Esophagus muscularis mucosa (tissue), 4 donors: ENCODE data around the gene ANAPC15. TPM values are rescaled to one million over a fixed set of nuclear protein-coding genes. Genes with fewer than 3 reads are reported as not detected.
A peak's percentile ranks its signal among the peaks of the same experiment; 100 is the strongest.

Experiments used
- DNase-seq: peaks from one replicate; pipeline ENCODE4 v3.0.0-alpha.2; 2017; ENCODE audit errors: extremely low spot score
- H3K27ac ChIP-seq, 4 donors: fragments of 200-600 bp; sonication (generic); replicated peaks in 1 of 4; 1 replicate in 3 of 4; 2 replicates in 1 of 4; pipeline ENCODE4 v1.5.1; 2016 to 2019; ENCODE audit warnings: mild to moderate bottlenecking in 1 of 4
- H3K27me3 ChIP-seq, 4 donors: fragments of 200-600 bp; sonication (generic); one replicate each; pipeline versions ENCODE4 v1.5.1 to v1.6.0; 2016 to 2019
- H3K36me3 ChIP-seq, 4 donors: fragments of 200-600 bp; sonication (generic); one replicate each; pipeline ENCODE4 v1.5.1; 2016 to 2019
- H3K4me1 ChIP-seq, 4 donors: fragments of 200-600 bp; sonication (generic); one replicate each; pipeline ENCODE4 v1.5.1; 2016 to 2019
- H3K4me3 ChIP-seq, 4 donors: fragments of 200-600 bp; sonication (generic); 1 replicate in 2 of 4; 2 replicates in 2 of 4; pipeline ENCODE4 v1.5.1; 2016 to 2019; ENCODE audit warnings: mild to moderate bottlenecking in 4 of 4, moderate library complexity in 1 of 4
- H3K9me3 ChIP-seq, 4 donors: fragments of 200-600 bp; sonication (generic); 1 replicate in 3 of 4; 2 replicates in 1 of 4; pipeline ENCODE4 v1.5.1; 2016 to 2019
- EP300 ChIP-seq: sonication (generic); formaldehyde crosslinking; IDR thresholded peaks from one replicate; pipeline ENCODE4 v1.6.1; 2017; ENCODE audit warnings: antibody characterized with exemption
- POLR2A ChIP-seq: fragments of 450-650 bp; IDR thresholded peaks from one replicate; pipeline ENCODE4 v1.6.1; 2017; ENCODE audit warnings: antibody characterized with exemption, moderate library complexity, mild to moderate bottlenecking, low read depth
- POLR2AphosphoS5 ChIP-seq, 2 donors: sonication (generic); formaldehyde crosslinking; IDR thresholded peaks; one replicate each; pipeline ENCODE4 v1.6.1; 2017; ENCODE audit warnings: antibody characterized with exemption in 2 of 2
- WGBS: methylation state at CpG from one replicate; pipeline ENCODE4 v1.1.5; 2018; 5-methylcytosine and 5-hydroxymethylcytosine counted together
- intact Hi-C: fragments of 100-400 bp; cut with DNase I; formaldehyde crosslinking; loops from one replicate; pipeline ENCODE4 v1.15.1; 2023
- total RNA-seq, 4 donors: library from RNA; depleted of rRNA; stranded (reverse); fragments of >200 nt; gene quantifications; one replicate each; pipeline versions ENCODE4 v1.1.0 to v1.2.1, GENCODE V29; 2016
- TF ChIP-seq, protein P1 (sequence below), 3 experiments: fragments of 200-600 bp in 2 of 3; fragments of 450-650 bp in 1 of 3; sonication (generic) in 2 of 3; IDR thresholded peaks; one replicate each; pipeline ENCODE4 v1.5.1; 2017 to 2019; ENCODE audit warnings: antibody characterized with exemption in 3 of 3, mild to moderate bottlenecking in 2 of 3, moderate library complexity in 1 of 3

Gene ANAPC15
- total RNA-seq, 4 donors from 2014 or later, result 43.5 to 58.1 (median 48.1) TPM

GRCh38 chr11:72084965-72085364 lies 27.5 kb downstream of the ANAPC15 start:
- no peaks in the 10 kb centered on the region for H3K9me3 ChIP-seq
- TF ChIP-seq POLR2A (no peak), POLR2AphosphoS5 (IDR thresholded peaks at IDR 0.05) (no peak), EP300 (no peak)
- TF ChIP-seq, protein P1, sequence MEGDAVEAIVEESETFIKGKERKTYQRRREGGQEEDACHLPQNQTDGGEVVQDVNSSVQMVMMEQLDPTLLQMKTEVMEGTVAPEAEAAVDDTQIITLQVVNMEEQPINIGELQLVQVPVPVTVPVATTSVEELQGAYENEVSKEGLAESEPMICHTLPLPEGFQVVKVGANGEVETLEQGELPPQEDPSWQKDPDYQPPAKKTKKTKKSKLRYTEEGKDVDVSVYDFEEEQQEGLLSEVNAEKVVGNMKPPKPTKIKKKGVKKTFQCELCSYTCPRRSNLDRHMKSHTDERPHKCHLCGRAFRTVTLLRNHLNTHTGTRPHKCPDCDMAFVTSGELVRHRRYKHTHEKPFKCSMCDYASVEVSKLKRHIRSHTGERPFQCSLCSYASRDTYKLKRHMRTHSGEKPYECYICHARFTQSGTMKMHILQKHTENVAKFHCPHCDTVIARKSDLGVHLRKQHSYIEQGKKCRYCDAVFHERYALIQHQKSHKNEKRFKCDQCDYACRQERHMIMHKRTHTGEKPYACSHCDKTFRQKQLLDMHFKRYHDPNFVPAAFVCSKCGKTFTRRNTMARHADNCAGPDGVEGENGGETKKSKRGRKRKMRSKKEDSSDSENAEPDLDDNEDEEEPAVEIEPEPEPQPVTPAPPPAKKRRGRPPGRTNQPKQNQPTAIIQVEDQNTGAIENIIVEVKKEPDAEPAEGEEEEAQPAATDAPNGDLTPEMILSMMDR (IDR thresholded peaks at IDR 0.05), result no peak
- WGBS, result 90% methylated on average over 1 of the region's 1 CpG
- no peak overlapping the region for H3K27ac ChIP-seq
- H3K36me3 ChIP-seq, result peaks cover 0 to 30% (median 14%) of the 10 kb centered on the region in 4 donors
- no peak overlapping the region for H3K4me3 ChIP-seq
- no peak for DNase-seq
- intact Hi-C loops, result no loop called here
- peaks cover 6 to 10% (median 9%) of the 10 kb centered on the region in 4 donors for H3K4me1 ChIP-seq
- H3K27me3 ChIP-seq, result no peaks in the 10 kb centered on the region

- TF ChIP-seq, protein P1 (IDR thresholded peaks at IDR 0.05), result no peak
- no peak for TF ChIP-seq EP300
- TF ChIP-seq POLR2AphosphoS5 (IDR thresholded peaks at IDR 0.05), result no peak
- no peak for TF ChIP-seq POLR2A
- intact Hi-C loops, result no loop called here
These were observed 28.4 kb downstream of the ANAPC15 start for GRCh38 chr11:72084076-72084475.

DNA sequence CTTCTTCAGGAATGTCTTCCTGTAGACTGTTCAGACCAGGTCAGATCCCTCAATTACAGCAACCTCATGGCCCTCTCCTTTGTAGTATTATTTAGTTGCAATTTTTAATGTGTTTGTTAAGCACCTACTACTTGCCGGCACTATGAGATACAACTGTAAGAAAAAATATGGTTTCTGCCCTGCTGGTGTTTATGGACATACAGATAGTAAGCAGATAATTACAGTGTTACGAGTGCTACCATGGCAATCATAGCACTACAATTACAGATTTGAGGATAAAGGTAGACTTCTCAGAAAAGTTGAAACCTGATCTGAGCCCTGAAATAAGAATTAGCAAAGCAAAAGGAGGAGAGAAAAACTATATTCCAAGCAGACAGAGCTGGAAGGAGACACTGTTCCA lies 29.1 kb downstream of the ANAPC15 start:
- Histone ChIP-seq H3K36me3 (peaks cover 0 to 14% (median 5%) of the 10 kb centered on the region in 4 donors), H3K4me1 (peaks cover 19 to 25% (median 24%) of the 10 kb centered on the region in 4 donors), H3K27me3 (no peaks in the 10 kb centered on the region), H3K9me3 (no peaks in the 10 kb centered on the region), H3K27ac (no peak overlapping the region), H3K4me3 (no peak overlapping the region)
- intact Hi-C loops, result no loop called here
- 91% methylated on average over 2 of the region's 2 CpGs for WGBS
- TF ChIP-seq POLR2A (no peak), POLR2AphosphoS5 (IDR thresholded peaks at IDR 0.05) (no peak), EP300 (no peak)
- TF ChIP-seq, protein P1 (IDR thresholded peaks at IDR 0.05), result no peak
- no peak for DNase-seq

More at GRCh38 chr11:72084076-72084475, 28.4 kb downstream of the ANAPC15 start:
- Histone ChIP-seq H3K36me3 (peaks cover 0 to 21% (median 8%) of the 10 kb centered on the region in 4 donors), H3K27me3 (no peaks in the 10 kb centered on the region), H3K4me3 (no peak overlapping the region), H3K9me3 (no peaks in the 10 kb centered on the region), H3K4me1 (peaks cover 13 to 18% (median 18%) of the 10 kb centered on the region in 4 donors), H3K27ac (no peak overlapping the region)
- WGBS, result 87% methylated on average over 4 of the region's 4 CpGs
- no peak for DNase-seq

DNA sequence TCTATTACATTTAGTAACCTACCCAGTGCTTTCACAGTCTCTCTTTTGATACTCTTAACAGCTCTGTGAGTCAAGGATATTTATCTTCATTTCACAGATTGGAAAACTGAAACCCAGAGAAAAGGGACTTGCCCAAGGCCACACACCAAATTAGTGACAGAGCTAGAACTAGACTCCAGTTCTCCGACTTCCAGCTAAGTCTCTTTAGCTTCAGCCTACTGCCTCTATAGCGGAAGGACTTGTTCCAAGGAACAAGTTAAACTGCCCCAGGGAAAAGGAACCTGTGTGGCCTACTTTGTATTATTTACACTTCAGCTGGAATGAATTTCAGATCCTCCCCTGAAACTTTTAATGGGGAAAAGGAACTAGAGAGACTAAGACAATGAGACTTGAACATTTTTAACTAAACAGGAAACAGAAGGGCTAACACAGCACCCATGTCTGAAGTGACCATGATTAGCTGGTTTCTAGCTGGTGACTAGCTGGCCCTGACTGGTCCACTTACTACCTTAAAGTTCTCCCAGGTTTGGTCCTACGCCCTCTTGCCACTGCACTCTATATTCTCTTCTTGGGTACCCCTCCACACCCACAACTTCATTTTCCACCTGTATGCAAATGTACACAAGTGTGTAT lies 30.6 kb downstream of the ANAPC15 start:
- H3K27ac ChIP-seq, result peak overlapping the region; percentile 14 to 95 (median 92)
- peaks cover 0 to 7% (median 0%) of the 10 kb centered on the region in 4 donors for H3K36me3 ChIP-seq
- no peaks in the 10 kb centered on the region for H3K27me3 ChIP-seq
- no peak for TF ChIP-seq EP300
- DNase-seq, result no peak
- peaks cover 19 to 35% (median 29%) of the 10 kb centered on the region in 4 donors for H3K4me1 ChIP-seq
- H3K4me3 ChIP-seq, result no peak overlapping the region
- intact Hi-C loops, result loop anchor here (2.0 kb wide), 1 partner anchor 43 kb away; no protein-coding TSS in a partner anchor
- no peaks in the 10 kb centered on the region for H3K9me3 ChIP-seq
- 94% methylated on average over 3 of the region's 3 CpGs for WGBS

GRCh38 chr11:72081184-72081644 lies 31.3 kb downstream of the ANAPC15 start:
- H3K4me3 ChIP-seq, result peak overlapping the region; percentile 69 to 80 (median 78)
- intact Hi-C loops, result loop anchor here (2.0 kb wide), 1 partner anchor 42 kb away; no protein-coding TSS in a partner anchor
- 71% methylated on average over 20 of the region's 21 CpGs for WGBS

More at GRCh38 chr11:72081184-72081644, 31.3 kb downstream of the ANAPC15 start:
- TF ChIP-seq, protein P1 (IDR thresholded peaks at IDR 0.05), result no peak
- TF ChIP-seq POLR2AphosphoS5 (IDR thresholded peaks at IDR 0.05), result no peak
- TF ChIP-seq POLR2A, result no peak
- TF ChIP-seq EP300, result no peak
- no peaks in the 10 kb centered on the region for H3K27me3 ChIP-seq
- DNase-seq, result no peak
- H3K27ac ChIP-seq, result peak overlapping the region; percentile 90 to 95 (median 93)
- no peaks in the 10 kb centered on the region for H3K9me3 ChIP-seq
- peaks cover 0 to 5% (median 0%) of the 10 kb centered on the region in 4 donors for H3K36me3 ChIP-seq
- peaks cover 19 to 35% (median 29%) of the 10 kb centered on the region in 4 donors for H3K4me1 ChIP-seq
